Measurements from ENCODE around the gene MAMDC4. TPM values are rescaled to one million over a fixed set of nuclear protein-coding genes. Genes with fewer than 3 reads are reported as not detected.

The MAMDC4 gene
- total and polyA plus RNA-seq, 2 experiments from 2014 or later = 17.8 to 22.2 TPM

Other genes with a start within 250 kb of the MAMDC4 start
- gene EGFL7, start 189.4 kb upstream of the MAMDC4 start, total RNA-seq = 64.1 and 82.9 TPM in 2 replicates
- gene EGFL7, start 189.4 kb upstream of the MAMDC4 start, polyA plus RNA-seq = 50.9 and 90.0 TPM in 2 replicates
- 59.0 and 72.5 TPM in 2 replicates for gene AGPAT2, start 164.9 kb upstream of the MAMDC4 start, total RNA-seq
- gene AGPAT2, start 164.9 kb upstream of the MAMDC4 start, polyA plus RNA-seq = 103 and 104 TPM in 2 replicates
- 163 and 188 TPM in 2 replicates for gene DIPK1B, start 139.8 kb upstream of the MAMDC4 start, total RNA-seq
- gene DIPK1B, start 139.8 kb upstream of the MAMDC4 start, polyA plus RNA-seq = 162 and 190 TPM in 2 replicates
- gene LCN10, start 109.4 kb upstream of the MAMDC4 start, total RNA-seq = 0.63 TPM in 1 of 2 replicates, not detected in the other
- gene LCN10, start 109.4 kb upstream of the MAMDC4 start, polyA plus RNA-seq = 0.25 and 0.71 TPM in 2 replicates
- gene LCN6, start 103.8 kb upstream of the MAMDC4 start, total RNA-seq = not detected in 2 replicates
- not detected in 2 replicates for gene LCN6, start 103.8 kb upstream of the MAMDC4 start, polyA plus RNA-seq
- gene LCN8, start 94.1 kb upstream of the MAMDC4 start, total RNA-seq = not detected in 2 replicates
- 0.81 TPM in 1 of 2 replicates, not detected in the other for gene LCN8, start 94.1 kb upstream of the MAMDC4 start, polyA plus RNA-seq
- gene LCN15, start 87.8 kb upstream of the MAMDC4 start, total RNA-seq = 0.32 and 0.77 TPM in 2 replicates
- 0.17 TPM in 1 of 2 replicates, not detected in the other for gene LCN15, start 87.8 kb upstream of the MAMDC4 start, polyA plus RNA-seq
- 200 and 306 TPM in 2 replicates for gene TMEM141, start 61.0 kb upstream of the MAMDC4 start, total RNA-seq
- 169 and 238 TPM in 2 replicates for gene TMEM141, start 61.0 kb upstream of the MAMDC4 start, polyA plus RNA-seq
- 32.4 and 49.3 TPM in 2 replicates for gene CCDC183, start 56.0 kb upstream of the MAMDC4 start, total RNA-seq
- gene CCDC183, start 56.0 kb upstream of the MAMDC4 start, polyA plus RNA-seq = 40.1 and 43.1 TPM in 2 replicates
- gene RABL6, start 44.4 kb upstream of the MAMDC4 start, total RNA-seq = 131 and 153 TPM in 2 replicates
- gene RABL6, start 44.4 kb upstream of the MAMDC4 start, polyA plus RNA-seq = 101 and 115 TPM in 2 replicates
- gene AJM1, start 9.9 kb upstream of the MAMDC4 start, total RNA-seq = 8.5 and 12.2 TPM in 2 replicates
- gene AJM1, start 9.9 kb upstream of the MAMDC4 start, polyA plus RNA-seq = 8.7 and 12.1 TPM in 2 replicates
- 185 and 235 TPM in 2 replicates for gene PHPT1, start 2.9 kb upstream of the MAMDC4 start, total RNA-seq
- gene PHPT1, start 2.9 kb upstream of the MAMDC4 start, polyA plus RNA-seq = 557 and 565 TPM in 2 replicates
- 741 and 1,028 TPM in 2 replicates for gene EDF1, start 14.0 kb downstream of the MAMDC4 start, total RNA-seq
- 496 and 793 TPM in 2 replicates for gene EDF1, start 14.0 kb downstream of the MAMDC4 start, polyA plus RNA-seq
- 20.0 and 25.6 TPM in 2 replicates for gene TRAF2, start 34.2 kb downstream of the MAMDC4 start, total RNA-seq
- 37.2 and 45.6 TPM in 2 replicates for gene TRAF2, start 34.2 kb downstream of the MAMDC4 start, polyA plus RNA-seq
- gene FBXW5, start 92.4 kb downstream of the MAMDC4 start, total RNA-seq = 188 and 194 TPM in 2 replicates
- gene FBXW5, start 92.4 kb downstream of the MAMDC4 start, polyA plus RNA-seq = 117 and 119 TPM in 2 replicates
- 3.4 and 10.8 TPM in 2 replicates for gene C8G, start 92.9 kb downstream of the MAMDC4 start, total RNA-seq
- gene C8G, start 92.9 kb downstream of the MAMDC4 start, polyA plus RNA-seq = 1.2 and 4.4 TPM in 2 replicates
- 5.0 and 11.4 TPM in 2 replicates for gene LCN12, start 99.9 kb downstream of the MAMDC4 start, total RNA-seq
- gene LCN12, start 99.9 kb downstream of the MAMDC4 start, polyA plus RNA-seq = 19.7 and 21.9 TPM in 2 replicates
- 2.6 and 3.9 TPM in 2 replicates for gene PTGDS, start 125.2 kb downstream of the MAMDC4 start, total RNA-seq
- gene PTGDS, start 125.2 kb downstream of the MAMDC4 start, polyA plus RNA-seq = 3.4 and 5.3 TPM in 2 replicates
- 0.36 TPM in 1 of 2 replicates, not detected in the other for gene LCNL1, start 130.6 kb downstream of the MAMDC4 start, total RNA-seq
- gene LCNL1, start 130.6 kb downstream of the MAMDC4 start, polyA plus RNA-seq = not detected in 2 replicates
- 94.6 and 130 TPM in 2 replicates for gene PAXX, start 140.1 kb downstream of the MAMDC4 start, total RNA-seq
- 102 and 110 TPM in 2 replicates for gene PAXX, start 140.1 kb downstream of the MAMDC4 start, polyA plus RNA-seq
- not detected in 2 replicates for gene CLIC3, start 144.2 kb downstream of the MAMDC4 start, total RNA-seq
- 0.75 and 0.87 TPM in 2 replicates for gene CLIC3, start 144.2 kb downstream of the MAMDC4 start, polyA plus RNA-seq
- gene ABCA2, start 175.9 kb downstream of the MAMDC4 start, total RNA-seq = 48.7 and 56.7 TPM in 2 replicates
- gene ABCA2, start 175.9 kb downstream of the MAMDC4 start, polyA plus RNA-seq = 30.5 and 33.3 TPM in 2 replicates
- not detected in 2 replicates for gene FUT7, start 179.7 kb downstream of the MAMDC4 start, total RNA-seq
- gene FUT7, start 179.7 kb downstream of the MAMDC4 start, polyA plus RNA-seq = not detected in 2 replicates
- gene NPDC1, start 193.8 kb downstream of the MAMDC4 start, total RNA-seq = 40.8 and 65.1 TPM in 2 replicates
- gene NPDC1, start 193.8 kb downstream of the MAMDC4 start, polyA plus RNA-seq = 83.5 and 94.9 TPM in 2 replicates
- gene ENTPD2, start 201.7 kb downstream of the MAMDC4 start, total RNA-seq = not detected in 2 replicates
- not detected in 2 replicates for gene ENTPD2, start 201.7 kb downstream of the MAMDC4 start, polyA plus RNA-seq
- gene SAPCD2, start 218.2 kb downstream of the MAMDC4 start, total RNA-seq = 6.3 and 42.1 TPM in 2 replicates
- 4.7 and 28.3 TPM in 2 replicates for gene SAPCD2, start 218.2 kb downstream of the MAMDC4 start, polyA plus RNA-seq
- gene UAP1L1, start 225.2 kb downstream of the MAMDC4 start, total RNA-seq = 5.8 and 13.3 TPM in 2 replicates
- gene UAP1L1, start 225.2 kb downstream of the MAMDC4 start, polyA plus RNA-seq = 9.9 and 17.9 TPM in 2 replicates
- 59.4 and 73.3 TPM in 2 replicates for gene MAN1B1, start 234.6 kb downstream of the MAMDC4 start, total RNA-seq
- gene MAN1B1, start 234.6 kb downstream of the MAMDC4 start, polyA plus RNA-seq = 67.6 and 86.7 TPM in 2 replicates